ENCODE measurements around the gene PHF2. TPM values are rescaled to one million over a fixed set of nuclear protein-coding genes. Genes with fewer than 3 reads are reported as not detected.

PHF2 gene
- total RNA-seq, 2 experiments from 2014 or later, result 14.6 to 15.6 TPM

GRCh38 chr9:93651521-93651950 lies 75.2 kb downstream of the PHF2 start:
- H3K4me1 Mint-ChIP-seq, result no peaks in the 10 kb centered on the region
- H3K9me3 Mint-ChIP-seq, result no peaks in the 10 kb centered on the region
- DNase-seq, result no peak
- no peak overlapping the region for H3K4me3 Mint-ChIP-seq
- no peak overlapping the region for H3K27ac Mint-ChIP-seq
- peaks cover 5% of the 10 kb centered on the region for H3K36me3 Mint-ChIP-seq
- no peaks in the 10 kb centered on the region for H3K27me3 Mint-ChIP-seq

GRCh38 chr9:93652604-93653592 lies 76.5 kb downstream of the PHF2 start:
- Mint-ChIP-seq H3K27ac (no peak overlapping the region), H3K4me3 (no peak overlapping the region), H3K9me3 (no peaks in the 10 kb centered on the region), H3K36me3 (peaks cover 5% of the 10 kb centered on the region), H3K4me1 (no peaks in the 10 kb centered on the region), H3K27me3 (no peaks in the 10 kb centered on the region)
- no peak for DNase-seq

- peaks cover 5% of the 10 kb centered on the region for H3K36me3 Mint-ChIP-seq
- no peaks in the 10 kb centered on the region for H3K9me3 Mint-ChIP-seq
- H3K27me3 Mint-ChIP-seq, result no peaks in the 10 kb centered on the region
- H3K4me1 Mint-ChIP-seq, result no peaks in the 10 kb centered on the region
- no peak for DNase-seq
- no peak overlapping the region for H3K27ac Mint-ChIP-seq
- no peak overlapping the region for H3K4me3 Mint-ChIP-seq
These were observed 77.4 kb downstream of the PHF2 start for GRCh38 chr9:93653760-93654159.

DNA sequence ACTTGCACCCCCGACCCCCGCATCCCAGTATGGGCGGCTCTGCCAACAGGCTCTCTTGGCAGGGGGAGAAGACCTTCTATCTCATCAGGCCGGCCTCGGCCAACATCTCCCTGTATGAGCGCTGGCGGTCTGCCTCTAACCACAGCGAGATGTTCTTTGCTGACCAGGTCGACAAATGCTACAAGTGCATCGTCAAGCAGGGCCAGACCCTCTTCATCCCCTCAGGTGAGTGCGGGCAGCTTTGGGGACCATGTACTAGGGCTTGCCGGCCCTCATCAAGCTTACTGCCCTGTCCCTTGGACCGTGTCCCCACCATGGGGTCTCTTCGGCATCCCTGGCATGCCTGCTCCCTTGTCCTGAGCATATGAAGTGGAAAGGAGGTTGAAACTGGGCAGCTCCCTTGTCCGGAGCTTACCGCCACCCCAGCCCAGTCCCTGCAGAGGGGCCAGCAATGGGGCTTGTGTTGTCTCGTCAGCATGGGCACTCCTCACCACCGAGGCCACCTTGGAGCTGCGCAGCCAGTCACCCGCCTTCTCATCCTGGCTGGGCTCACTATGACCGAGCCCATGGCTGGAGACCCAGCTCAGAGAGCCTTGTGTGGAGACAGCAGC lies 78.1 kb downstream of the PHF2 start:
- H3K4me3 Mint-ChIP-seq, result no peak overlapping the region
- H3K9me3 Mint-ChIP-seq, result no peaks in the 10 kb centered on the region
- peaks cover 5% of the 10 kb centered on the region for H3K36me3 Mint-ChIP-seq
- H3K27ac Mint-ChIP-seq, result no peak overlapping the region
- DNase-seq, result no peak
- no peaks in the 10 kb centered on the region for H3K27me3 Mint-ChIP-seq
- H3K4me1 Mint-ChIP-seq, result no peaks in the 10 kb centered on the region

GRCh38 chr9:93655621-93656425 lies 79.4 kb downstream of the PHF2 start:
- Mint-ChIP-seq H3K4me1 (no peaks in the 10 kb centered on the region), H3K4me3 (no peak overlapping the region), H3K9me3 (no peaks in the 10 kb centered on the region), H3K36me3 (peaks cover 5% of the 10 kb centered on the region), H3K27ac (no peak overlapping the region), H3K27me3 (no peaks in the 10 kb centered on the region)
- DNase-seq, result no peak

DNA sequence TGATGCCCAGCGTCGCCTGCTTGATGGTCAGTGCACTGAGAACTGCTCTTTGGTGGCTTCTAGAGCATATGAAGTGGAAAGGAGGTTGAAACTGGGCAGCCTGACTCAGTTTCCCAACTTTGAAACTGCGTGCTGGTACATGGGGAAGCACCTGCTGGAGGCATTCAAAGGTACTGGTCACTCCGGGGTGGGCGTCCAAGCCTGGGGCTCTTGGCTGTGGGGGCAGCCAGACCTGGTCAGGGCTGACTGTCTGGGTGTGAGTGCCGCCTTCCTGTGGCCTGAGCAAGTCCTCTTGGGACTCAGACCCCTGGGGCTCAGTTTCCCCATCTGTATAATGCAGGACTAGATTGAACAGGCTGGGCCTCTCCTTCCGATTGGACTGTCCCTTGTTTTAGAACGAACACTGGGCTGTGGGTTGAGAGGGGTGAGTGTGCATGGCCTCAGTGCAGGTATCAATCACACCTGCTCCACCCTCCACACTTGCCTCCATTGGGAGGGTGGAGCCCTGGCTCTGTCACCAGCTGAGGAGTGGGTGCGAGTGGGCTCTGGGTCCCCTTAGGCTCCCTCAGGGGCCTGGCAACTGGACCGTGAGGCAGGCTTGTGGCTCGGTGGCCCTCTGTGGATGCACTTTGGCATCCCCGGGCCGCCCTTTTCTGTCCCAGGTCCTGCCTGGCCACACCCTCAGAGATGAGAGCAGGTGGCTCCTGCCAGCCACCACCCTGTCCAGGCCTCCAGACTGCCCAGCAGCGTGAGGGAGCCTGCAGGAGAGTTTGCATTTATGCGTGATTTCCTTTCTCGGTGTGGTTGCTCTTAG lies 80.2 kb downstream of the PHF2 start:
- Mint-ChIP-seq H3K4me1 (no peaks in the 10 kb centered on the region), H3K27ac (no peak overlapping the region), H3K9me3 (no peaks in the 10 kb centered on the region), H3K4me3 (no peak overlapping the region), H3K36me3 (peaks cover 4% of the 10 kb centered on the region), H3K27me3 (no peaks in the 10 kb centered on the region)
- DNase-seq, result no peak

DNA sequence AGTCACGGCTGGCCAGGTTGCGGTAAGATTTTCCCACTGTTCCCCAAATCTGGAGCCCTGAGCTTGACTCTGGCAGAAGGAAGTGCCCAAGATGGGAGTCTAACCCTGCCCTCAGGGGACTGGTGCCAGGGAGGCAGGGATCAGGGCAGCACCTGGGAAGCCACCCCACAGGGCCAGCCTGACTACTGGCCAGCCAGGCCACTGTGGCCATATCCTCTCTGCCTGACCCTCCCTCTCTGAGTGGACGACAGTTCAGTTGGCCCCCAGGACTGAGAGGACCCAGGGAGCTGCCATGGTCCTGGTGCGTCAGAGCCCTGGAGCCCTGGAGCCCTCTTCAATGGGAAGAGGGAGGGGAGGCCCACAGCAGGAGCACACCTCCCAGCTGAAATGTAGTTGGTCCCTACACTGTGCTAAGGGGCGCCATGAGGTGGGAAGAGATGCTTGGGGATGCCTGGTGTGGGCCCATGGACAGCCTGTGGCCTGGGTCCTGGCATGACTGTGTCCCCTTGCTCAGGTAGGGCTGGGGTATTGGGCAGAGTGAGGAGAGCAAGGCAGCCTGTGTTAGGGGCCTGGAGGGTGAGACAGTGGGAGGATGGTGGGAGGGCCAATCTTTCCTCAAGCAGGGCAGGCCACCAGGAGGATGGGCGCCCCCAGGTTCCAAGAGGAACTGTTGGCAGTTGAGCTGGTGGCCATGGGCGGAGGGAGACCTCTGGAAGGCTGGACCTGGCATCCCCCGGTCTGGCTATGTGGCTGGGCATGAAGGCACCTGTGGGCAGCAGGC lies 81.1 kb downstream of the PHF2 start:
- H3K4me1 Mint-ChIP-seq, result no peaks in the 10 kb centered on the region
- no peak for DNase-seq
- peaks cover 2% of the 10 kb centered on the region for H3K36me3 Mint-ChIP-seq
- H3K27me3 Mint-ChIP-seq, result no peaks in the 10 kb centered on the region
- no peaks in the 10 kb centered on the region for H3K9me3 Mint-ChIP-seq
- H3K27ac Mint-ChIP-seq, result no peak overlapping the region
- no peak overlapping the region for H3K4me3 Mint-ChIP-seq

DNA sequence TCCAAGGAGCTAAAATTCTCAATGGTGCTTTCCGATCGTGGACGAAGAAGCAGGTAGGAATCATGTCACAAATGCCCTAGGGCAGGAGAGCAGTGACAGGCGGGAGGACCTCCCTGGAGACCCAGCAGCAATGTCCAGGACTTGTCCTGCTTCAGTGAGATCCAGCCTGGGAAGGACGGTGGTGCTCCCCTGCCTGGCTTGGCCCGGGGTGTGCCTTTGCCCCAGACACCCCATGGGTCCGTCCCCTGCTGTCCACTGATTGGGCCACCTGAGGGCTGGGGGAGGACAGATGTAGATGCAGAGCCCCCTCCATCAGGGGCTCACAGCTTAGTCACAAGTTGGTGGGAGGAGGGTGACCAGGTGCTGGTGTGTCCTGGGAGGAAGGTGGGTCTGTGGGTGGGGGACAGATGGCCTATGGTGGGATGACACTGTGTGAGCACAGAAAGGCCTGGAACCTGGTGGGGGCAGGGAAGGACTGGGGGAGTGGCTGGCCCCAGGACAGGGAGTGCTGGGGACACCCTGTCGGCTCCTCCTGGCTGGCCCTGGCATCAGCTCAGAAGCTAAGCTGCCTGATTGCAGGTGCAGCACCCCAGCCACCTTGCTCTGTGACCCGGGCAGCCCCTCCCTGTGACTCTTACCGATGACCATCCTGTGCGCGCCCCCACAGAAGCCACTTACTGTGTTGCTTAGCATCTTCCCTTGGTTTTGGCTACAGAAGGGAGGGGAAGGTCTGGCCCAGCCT lies 82.0 kb downstream of the PHF2 start:
- H3K27ac Mint-ChIP-seq, result no peak overlapping the region
- H3K9me3 Mint-ChIP-seq, result no peaks in the 10 kb centered on the region
- no peak for DNase-seq
- no peaks in the 10 kb centered on the region for H3K4me1 Mint-ChIP-seq
- no peaks in the 10 kb centered on the region for H3K36me3 Mint-ChIP-seq
- H3K4me3 Mint-ChIP-seq, result no peak overlapping the region
- no peaks in the 10 kb centered on the region for H3K27me3 Mint-ChIP-seq

DNA sequence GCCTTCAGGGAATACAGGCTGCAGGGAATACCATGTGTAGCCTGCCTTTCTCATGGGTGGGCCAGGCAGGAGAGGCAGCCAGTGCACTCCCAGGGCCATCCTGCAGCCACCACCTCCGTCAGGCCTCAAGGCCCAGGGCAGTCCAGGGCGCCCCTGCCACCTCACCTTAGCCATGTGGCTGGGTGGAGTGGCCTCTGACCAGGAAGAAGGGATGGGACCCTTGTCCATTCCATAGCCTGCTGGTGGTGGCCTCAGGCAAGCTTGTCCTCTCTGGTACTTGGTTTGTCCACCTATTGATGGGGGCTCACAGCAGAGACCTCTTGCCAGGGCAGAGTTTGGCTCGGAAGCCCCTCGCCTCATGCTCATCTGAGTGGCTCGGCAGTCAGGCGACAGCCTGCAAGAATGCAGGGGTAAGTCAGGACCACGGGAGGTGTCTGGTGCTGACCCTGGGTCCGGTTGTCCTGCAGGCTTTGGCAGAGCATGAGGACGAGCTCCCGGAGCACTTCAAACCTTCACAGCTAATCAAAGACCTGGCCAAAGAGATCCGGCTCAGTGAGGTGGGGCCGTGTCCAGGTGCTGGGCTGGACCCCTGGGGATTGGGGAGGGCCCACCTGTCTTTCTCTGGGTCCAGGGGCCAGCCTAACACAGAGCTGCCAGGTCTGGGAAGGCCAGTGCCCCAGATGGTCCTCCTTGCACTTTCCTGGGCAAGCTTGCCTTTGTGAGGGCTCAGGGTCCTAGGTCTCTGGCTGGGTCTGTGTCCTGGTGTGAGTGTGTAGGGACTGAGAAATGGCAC lies 82.9 kb downstream of the PHF2 start:
- no peaks in the 10 kb centered on the region for H3K36me3 Mint-ChIP-seq
- H3K27me3 Mint-ChIP-seq, result no peaks in the 10 kb centered on the region
- H3K27ac Mint-ChIP-seq, result no peak overlapping the region
- no peak overlapping the region for H3K4me3 Mint-ChIP-seq
- no peaks in the 10 kb centered on the region for H3K9me3 Mint-ChIP-seq
- DNase-seq, result no peak
- no peaks in the 10 kb centered on the region for H3K4me1 Mint-ChIP-seq

- Mint-ChIP-seq H3K4me3 (no peak overlapping the region), H3K36me3 (no peaks in the 10 kb centered on the region), H3K27ac (no peak overlapping the region), H3K4me1 (no peaks in the 10 kb centered on the region), H3K9me3 (no peaks in the 10 kb centered on the region), H3K27me3 (no peaks in the 10 kb centered on the region)
- DNase-seq, result no peak
These were observed 83.4 kb downstream of the PHF2 start for GRCh38 chr9:93659837-93660177.

GRCh38 chr9:93660352-93661046 lies 84.1 kb downstream of the PHF2 start:
- DNase-seq, result no peak
- Mint-ChIP-seq H3K4me3 (no peak overlapping the region), H3K9me3 (no peaks in the 10 kb centered on the region), H3K27ac (no peak overlapping the region), H3K36me3 (no peaks in the 10 kb centered on the region), H3K27me3 (no peaks in the 10 kb centered on the region), H3K4me1 (no peaks in the 10 kb centered on the region)

DNA sequence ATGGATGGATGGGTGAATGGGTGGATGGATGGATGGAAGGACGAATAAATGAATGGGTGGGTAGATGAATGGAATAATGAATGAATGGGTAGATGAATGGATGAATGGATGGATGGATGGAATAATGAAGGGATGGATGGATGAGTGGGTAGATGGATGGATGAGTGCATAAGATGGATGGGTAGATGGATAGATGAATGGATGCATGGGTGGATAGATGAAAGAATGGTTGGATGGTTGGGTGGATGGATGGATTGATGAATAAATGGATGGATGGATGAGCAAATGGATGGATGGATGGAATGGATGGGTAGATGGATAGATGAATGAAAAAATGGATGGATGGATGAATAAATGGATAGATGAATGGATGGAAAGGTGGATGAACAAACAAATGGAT lies 85.2 kb downstream of the PHF2 start:
- no peaks in the 10 kb centered on the region for H3K27me3 Mint-ChIP-seq
- no peaks in the 10 kb centered on the region for H3K4me1 Mint-ChIP-seq
- no peak overlapping the region for H3K4me3 Mint-ChIP-seq
- no peaks in the 10 kb centered on the region for H3K36me3 Mint-ChIP-seq
- H3K27ac Mint-ChIP-seq, result no peak overlapping the region
- no peak for DNase-seq
- no peaks in the 10 kb centered on the region for H3K9me3 Mint-ChIP-seq

Measured in activated naive CD8-positive, alpha-beta T cell treated with anti-CD3 and anti-CD28 coated beads for 36 hours (primary cell).